A549 (cell line): Measurements from ENCODE around the gene EBF4.

Experiments
- HDAC2 ChIP-seq: fragments of 200-600 bp; sonication (generic); IDR thresholded peaks from 2 replicates; pipeline ENCODE4 v1.6.1; 2016
- PHF8 ChIP-seq: fragments of 200-600 bp; sonication (generic); IDR thresholded peaks from 2 replicates; pipeline ENCODE4 v1.6.1; 2016; ENCODE audit warnings: low read depth, mild to moderate bottlenecking, antibody characterized with exemption, moderate library complexity, borderline replicate concordance
- POLR2A ChIP-seq: IDR thresholded peaks from 2 replicates; pipeline ENCODE4 v1.6.1; 2012; ENCODE audit warnings: mild to moderate bottlenecking, low read length
- ZC3H11A ChIP-seq: fragments of 450-650 bp; IDR thresholded peaks from 2 replicates; pipeline ENCODE4 v1.6.1; 2014; ENCODE audit warnings: antibody characterized with exemption, mild to moderate bottlenecking
- TF ChIP-seq, protein P1 (sequence below): fragments of >200 bp; sonication (Bioruptor Twin); formaldehyde crosslinking; IDR thresholded peaks from 3 replicates; pipeline ENCODE4 v1.5.1; 2016
- TF ChIP-seq, protein P2 (sequence below): IDR thresholded peaks from 2 replicates; pipeline ENCODE4 v1.6.1; 2012

DNA sequence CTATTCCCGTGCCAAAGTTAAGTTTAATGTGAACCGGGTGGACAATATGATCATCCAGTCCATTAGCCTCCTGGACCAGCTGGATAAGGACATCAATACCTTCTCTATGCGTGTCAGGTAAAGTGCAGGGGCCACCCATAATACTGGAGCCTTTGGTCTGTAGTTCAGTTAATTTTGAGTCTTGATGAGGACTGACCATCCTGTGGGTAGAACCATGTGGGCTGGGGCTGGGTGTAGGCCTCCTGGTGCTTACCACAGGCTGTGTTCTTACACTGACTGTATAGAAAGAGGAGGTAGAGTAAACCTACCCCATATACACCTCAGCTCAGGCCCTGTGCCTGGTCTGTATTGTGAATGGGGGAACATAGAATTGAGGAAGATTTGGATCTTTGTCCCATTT lies 37.7 kb upstream of the EBF4 start:
- TF ChIP-seq PHF8 (no peak), ZC3H11A (no peak), POLR2A (no peak), HDAC2 (no peak)
- TF ChIP-seq, protein P1, sequence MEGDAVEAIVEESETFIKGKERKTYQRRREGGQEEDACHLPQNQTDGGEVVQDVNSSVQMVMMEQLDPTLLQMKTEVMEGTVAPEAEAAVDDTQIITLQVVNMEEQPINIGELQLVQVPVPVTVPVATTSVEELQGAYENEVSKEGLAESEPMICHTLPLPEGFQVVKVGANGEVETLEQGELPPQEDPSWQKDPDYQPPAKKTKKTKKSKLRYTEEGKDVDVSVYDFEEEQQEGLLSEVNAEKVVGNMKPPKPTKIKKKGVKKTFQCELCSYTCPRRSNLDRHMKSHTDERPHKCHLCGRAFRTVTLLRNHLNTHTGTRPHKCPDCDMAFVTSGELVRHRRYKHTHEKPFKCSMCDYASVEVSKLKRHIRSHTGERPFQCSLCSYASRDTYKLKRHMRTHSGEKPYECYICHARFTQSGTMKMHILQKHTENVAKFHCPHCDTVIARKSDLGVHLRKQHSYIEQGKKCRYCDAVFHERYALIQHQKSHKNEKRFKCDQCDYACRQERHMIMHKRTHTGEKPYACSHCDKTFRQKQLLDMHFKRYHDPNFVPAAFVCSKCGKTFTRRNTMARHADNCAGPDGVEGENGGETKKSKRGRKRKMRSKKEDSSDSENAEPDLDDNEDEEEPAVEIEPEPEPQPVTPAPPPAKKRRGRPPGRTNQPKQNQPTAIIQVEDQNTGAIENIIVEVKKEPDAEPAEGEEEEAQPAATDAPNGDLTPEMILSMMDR = no peak
- TF ChIP-seq, protein P2, sequence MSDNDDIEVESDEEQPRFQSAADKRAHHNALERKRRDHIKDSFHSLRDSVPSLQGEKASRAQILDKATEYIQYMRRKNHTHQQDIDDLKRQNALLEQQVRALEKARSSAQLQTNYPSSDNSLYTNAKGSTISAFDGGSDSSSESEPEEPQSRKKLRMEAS = no peak; the same call in 1 of the 2 replicates
